GM23338 (cell line): ENCODE measurements around the gene ESPN. TPM values are rescaled to one million over a fixed set of nuclear protein-coding genes. Genes with fewer than 3 reads are reported as not detected.
A peak's percentile ranks its signal among the peaks of the same experiment; 100 is the strongest.

ENCODE experiments used
- ATAC-seq: fragments of 200-7000 bp; cut with Tn5 transposase; 3 replicates; pipeline ENCODE4 v1.9.1; 2020
- DNase-seq: peaks from one replicate; pipeline ENCODE4 v3.0.0-alpha.2; 2015; ENCODE audit warnings: low spot score
- H2AFZ ChIP-seq: fragments of 200-600 bp; sonication (generic); 2 replicates; pipeline ENCODE4 v1.8.0; 2016; ENCODE audit warnings: antibody characterized with exemption, mild to moderate bottlenecking, moderate library complexity
- H3F3A ChIP-seq: fragments of 200-600 bp; sonication (generic); replicated peaks from 2 replicates; pipeline ENCODE4 v1.8.0; 2017; ENCODE audit warnings: antibody characterized with exemption, mixed run types, low read depth
- H3K27ac ChIP-seq: fragments of 200-600 bp; sonication (generic); 2 replicates; pipeline ENCODE4 v1.6.1; 2016; ENCODE audit warnings: low read depth
- H3K27me3 ChIP-seq: fragments of 200-600 bp; sonication (generic); 2 replicates; pipeline ENCODE4 v1.8.0; 2016; ENCODE audit warnings: mild to moderate bottlenecking, mixed run types, moderate library complexity; ENCODE audit not compliant: insufficient read depth
- H3K36me3 ChIP-seq: fragments of 200-600 bp; sonication (generic); 2 replicates; pipeline ENCODE4 v1.8.0; 2016; ENCODE audit warnings: mild to moderate bottlenecking; ENCODE audit not compliant: insufficient read depth
- H3K4me1 ChIP-seq: fragments of 200-600 bp; sonication (generic); 2 replicates; pipeline ENCODE4 v1.8.0; 2016; ENCODE audit warnings: mild to moderate bottlenecking, moderate library complexity; ENCODE audit not compliant: insufficient read depth
- H3K4me2 ChIP-seq: fragments of 200-600 bp; sonication (generic); 2 replicates; pipeline ENCODE4 v1.7.1; 2017; ENCODE audit warnings: mixed run types
- H3K4me3 ChIP-seq: fragments of 200-600 bp; sonication (generic); 2 replicates; pipeline ENCODE4 v1.6.1; 2016; ENCODE audit warnings: mixed run types
- H3K79me2 ChIP-seq: fragments of 200-600 bp; sonication (generic); replicated peaks from 2 replicates; pipeline ENCODE4 v1.8.0; 2017; ENCODE audit warnings: mild to moderate bottlenecking; ENCODE audit not compliant: insufficient read depth
- H3K9me2 ChIP-seq: fragments of 200-600 bp; sonication (generic); 2 replicates; pipeline ENCODE4 v1.8.0; 2017; ENCODE audit not compliant: insufficient read depth
- H4K20me1 ChIP-seq: fragments of 200-600 bp; sonication (generic); replicated peaks from 2 replicates; pipeline ENCODE4 v1.8.0; 2017; ENCODE audit warnings: mild to moderate bottlenecking; ENCODE audit not compliant: insufficient read depth
- H3K27ac Mint-ChIP-seq: 2 replicates; pipeline ENCODE4 v1.8.0; 2020; ENCODE audit warnings: inconsistent platforms, mild to moderate bottlenecking, moderate library complexity, mixed read lengths
- H3K27me3 Mint-ChIP-seq: 3 replicates; pipeline ENCODE4 v1.8.0; 2022; ENCODE audit warnings: low read depth, mild to moderate bottlenecking, moderate library complexity, mixed read lengths, inconsistent platforms; ENCODE audit not compliant: insufficient read depth, poor library complexity
- H3K36me3 Mint-ChIP-seq: 3 replicates; pipeline ENCODE4 v1.8.0; 2021; ENCODE audit warnings: low read depth, mild to moderate bottlenecking, inconsistent platforms, moderate library complexity, mixed read lengths
- H3K4me1 Mint-ChIP-seq: 3 replicates; pipeline ENCODE4 v1.8.0; 2020; ENCODE audit warnings: mild to moderate bottlenecking, inconsistent platforms, mixed read lengths
- H3K4me3 Mint-ChIP-seq: 3 replicates; pipeline ENCODE4 v1.8.0; 2021; ENCODE audit warnings: moderate library complexity, mild to moderate bottlenecking, inconsistent platforms, mixed read lengths
- H3K9me3 Mint-ChIP-seq: 3 replicates; pipeline ENCODE4 v1.8.0; 2020; ENCODE audit warnings: moderate library complexity, mild to moderate bottlenecking, inconsistent platforms, mixed read lengths
- EZH2 ChIP-seq: fragments of 200-600 bp; sonication (generic); IDR thresholded peaks from one replicate; pipeline ENCODE4 v1.8.0; 2017; ENCODE audit warnings: antibody characterized with exemption, mild to moderate bottlenecking, low read depth; ENCODE audit not compliant: unreplicated experiment
- EZH2phosphoT487 ChIP-seq: fragments of 200-600 bp; sonication (generic); IDR thresholded peaks from one replicate; pipeline ENCODE4 v1.8.1; 2018; ENCODE audit warnings: antibody characterized with exemption; ENCODE audit not compliant: unreplicated experiment
- JUNB ChIP-seq: IDR thresholded peaks from one replicate; pipeline ENCODE4 v1.6.1; 2016; ENCODE audit warnings: antibody characterized with exemption; ENCODE audit not compliant: unreplicated experiment
- NANOG ChIP-seq: IDR thresholded peaks from 2 replicates; pipeline ENCODE4 v1.6.1; 2016; ENCODE audit warnings: antibody characterized with exemption, borderline replicate concordance
- POLR2AphosphoS5 ChIP-seq: IDR thresholded peaks from 2 replicates; pipeline ENCODE4 v1.6.1; 2016; ENCODE audit warnings: antibody characterized with exemption, low read depth
- ZNF331 ChIP-seq: fragments of 250-450 bp; sonication (Bioruptor Pico); IDR thresholded peaks from 2 replicates; pipeline ENCODE4 v1.5.0; 2020; ENCODE audit warnings: low read depth, mild to moderate bottlenecking, moderate library complexity
- polyA plus RNA-seq: library from polyadenylated mRNA; unstranded; fragments of >200 nt; fragmentation: Nextera tagmentation; extraction: Ambion mirVana; gene quantifications from 2 replicates; pipeline ENCODE4 v1.2.1, GENCODE V29; 2016
- total RNA-seq: library from RNA; depleted of rRNA; stranded (reverse); fragments of >200 nt; shearing (Covaris generic); gene quantifications from 2 replicates; pipeline ENCODE4 v1.2.3, GENCODE V29; 2014
- TF ChIP-seq, protein P1 (sequence below), 2 experiments: fragments of 200-600 bp in 1 of 2; sonication (generic) in 1 of 2; conservative IDR thresholded peaks; 2 replicates each; pipeline versions ENCODE4 v1.5.1 to v1.6.1; 2016 to 2017; ENCODE audit warnings: antibody characterized with exemption in 2 of 2, low read depth in 2 of 2, mild to moderate bottlenecking in 2 of 2, moderate library complexity in 1 of 2
- TF ChIP-seq, protein P2 (sequence below): IDR thresholded peaks from one replicate; pipeline ENCODE4 v1.6.1; 2018; ENCODE audit warnings: antibody characterized with exemption; ENCODE audit not compliant: unreplicated experiment
- TF ChIP-seq, protein P3 (sequence below): fragments of 250-450 bp; sonication (Bioruptor Pico); IDR thresholded peaks from 2 replicates; pipeline ENCODE4 v1.5.0; 2020; ENCODE audit warnings: mild to moderate bottlenecking, moderate library complexity

The ESPN gene
- total and polyA plus RNA-seq, 2 experiments from 2014 or later, result 12.2 to 13.6 TPM

- peaks cover 16% of the 10 kb centered on the region for H3K4me1 ChIP-seq
- H3K4me2 ChIP-seq, result peak overlapping the region; percentile 97
- no peaks in the 10 kb centered on the region for H3K36me3 ChIP-seq
- H3K9me3 Mint-ChIP-seq, result no peaks in the 10 kb centered on the region
- H3K4me1 Mint-ChIP-seq, result peaks cover 29% of the 10 kb centered on the region
- H3K36me3 Mint-ChIP-seq, result no peaks in the 10 kb centered on the region
- H3F3A ChIP-seq, result peaks cover 15% of the 10 kb centered on the region
- H3K9me2 ChIP-seq, result no peaks in the 10 kb centered on the region
- peak overlapping the region; percentile 94 for H3K4me3 ChIP-seq
- ATAC-seq (peak; percentile 65), DNase-seq (peak; percentile 85)
- H3K27me3 Mint-ChIP-seq, result peaks cover 17% of the 10 kb centered on the region
- no peaks in the 10 kb centered on the region for H3K79me2 ChIP-seq
- no peak overlapping the region for H3K27ac ChIP-seq
- no peaks in the 10 kb centered on the region; the same call in 1 of the 2 replicates for H4K20me1 ChIP-seq
- H3K27me3 ChIP-seq, result peaks cover 2% of the 10 kb centered on the region; the same call in 1 of the 2 replicates
- TF ChIP-seq, protein P1, sequence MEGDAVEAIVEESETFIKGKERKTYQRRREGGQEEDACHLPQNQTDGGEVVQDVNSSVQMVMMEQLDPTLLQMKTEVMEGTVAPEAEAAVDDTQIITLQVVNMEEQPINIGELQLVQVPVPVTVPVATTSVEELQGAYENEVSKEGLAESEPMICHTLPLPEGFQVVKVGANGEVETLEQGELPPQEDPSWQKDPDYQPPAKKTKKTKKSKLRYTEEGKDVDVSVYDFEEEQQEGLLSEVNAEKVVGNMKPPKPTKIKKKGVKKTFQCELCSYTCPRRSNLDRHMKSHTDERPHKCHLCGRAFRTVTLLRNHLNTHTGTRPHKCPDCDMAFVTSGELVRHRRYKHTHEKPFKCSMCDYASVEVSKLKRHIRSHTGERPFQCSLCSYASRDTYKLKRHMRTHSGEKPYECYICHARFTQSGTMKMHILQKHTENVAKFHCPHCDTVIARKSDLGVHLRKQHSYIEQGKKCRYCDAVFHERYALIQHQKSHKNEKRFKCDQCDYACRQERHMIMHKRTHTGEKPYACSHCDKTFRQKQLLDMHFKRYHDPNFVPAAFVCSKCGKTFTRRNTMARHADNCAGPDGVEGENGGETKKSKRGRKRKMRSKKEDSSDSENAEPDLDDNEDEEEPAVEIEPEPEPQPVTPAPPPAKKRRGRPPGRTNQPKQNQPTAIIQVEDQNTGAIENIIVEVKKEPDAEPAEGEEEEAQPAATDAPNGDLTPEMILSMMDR (conservative IDR thresholded peaks at IDR 0.05; ENCODE audit: low read depth in 2 of 2), result peak; percentile 84 to 93
- no peak for TF ChIP-seq POLR2AphosphoS5
- peak overlapping the region; percentile 74 for H3K4me3 Mint-ChIP-seq
- peak overlapping the region; percentile 96 for H2AFZ ChIP-seq
- H3K27ac Mint-ChIP-seq, result no peak overlapping the region
These were observed 65.2 kb downstream of the ESPN start for GRCh38 chr1:6489799-6490180.

DNA sequence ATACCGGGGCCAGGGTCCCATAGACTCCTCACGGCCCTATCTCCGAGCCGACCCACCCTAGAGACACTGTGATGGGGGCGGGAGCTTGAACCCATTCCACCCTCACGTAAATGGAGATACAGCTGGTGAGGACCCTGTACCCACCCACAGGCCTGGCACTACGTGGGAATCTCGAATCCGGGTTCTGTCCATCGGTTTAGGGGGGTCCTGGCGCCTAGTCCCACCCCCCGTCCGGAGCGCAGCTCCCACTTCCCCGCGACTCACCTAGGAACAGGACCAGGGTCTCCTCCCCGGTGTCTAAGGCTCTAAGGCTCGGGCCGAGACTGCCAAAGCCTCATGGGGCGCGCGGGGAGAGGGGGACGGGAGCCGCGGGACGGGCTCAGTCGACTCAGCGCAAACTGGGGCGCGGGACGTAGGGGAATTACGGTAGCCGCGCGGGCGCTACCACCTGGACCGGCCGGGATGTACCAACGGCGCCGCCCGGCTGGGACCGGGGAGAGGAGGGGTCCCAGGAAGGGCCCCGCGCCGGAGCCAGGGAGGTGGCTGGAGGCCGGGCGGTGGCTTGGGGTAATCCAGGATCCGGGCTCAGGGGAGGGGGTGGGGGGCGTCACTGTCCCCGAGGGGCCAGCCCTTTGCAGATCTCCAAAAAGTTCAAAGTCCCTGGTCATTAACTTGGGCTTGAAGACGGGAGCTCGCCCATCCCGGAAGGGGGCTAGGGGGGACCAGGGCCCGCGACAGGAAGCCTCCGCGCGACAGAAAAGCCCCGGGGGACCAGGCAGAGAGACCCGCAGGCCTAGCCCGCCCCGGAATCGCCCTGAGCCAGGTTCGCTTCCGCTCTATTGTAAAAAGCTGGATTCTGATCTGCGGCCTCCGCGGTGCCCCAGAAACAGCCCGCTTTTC lies 65.9 kb downstream of the ESPN start:
- Histone ChIP-seq H3K4me2 (peak overlapping the region; percentile 97), H2AFZ (peak overlapping the region; percentile 96), H3F3A (peaks cover 15% of the 10 kb centered on the region), H3K4me3 (peak overlapping the region; percentile 94), H4K20me1 (no peaks in the 10 kb centered on the region; the same call in 1 of the 2 replicates), H3K9me2 (no peaks in the 10 kb centered on the region), H3K36me3 (no peaks in the 10 kb centered on the region), H3K27me3 (no peaks in the 10 kb centered on the region), H3K79me2 (no peaks in the 10 kb centered on the region), H3K4me1 (peaks cover 20% of the 10 kb centered on the region), H3K27ac (peak overlapping the region; percentile 79)
- Mint-ChIP-seq H3K36me3 (no peaks in the 10 kb centered on the region), H3K27ac (no peak overlapping the region), H3K4me1 (peaks cover 30% of the 10 kb centered on the region), H3K4me3 (peak overlapping the region; percentile 74), H3K27me3 (peaks cover 19% of the 10 kb centered on the region), H3K9me3 (no peaks in the 10 kb centered on the region)
- ATAC-seq (peak; percentile 69), DNase-seq (peak; percentile 95)
- TF ChIP-seq, protein P2, sequence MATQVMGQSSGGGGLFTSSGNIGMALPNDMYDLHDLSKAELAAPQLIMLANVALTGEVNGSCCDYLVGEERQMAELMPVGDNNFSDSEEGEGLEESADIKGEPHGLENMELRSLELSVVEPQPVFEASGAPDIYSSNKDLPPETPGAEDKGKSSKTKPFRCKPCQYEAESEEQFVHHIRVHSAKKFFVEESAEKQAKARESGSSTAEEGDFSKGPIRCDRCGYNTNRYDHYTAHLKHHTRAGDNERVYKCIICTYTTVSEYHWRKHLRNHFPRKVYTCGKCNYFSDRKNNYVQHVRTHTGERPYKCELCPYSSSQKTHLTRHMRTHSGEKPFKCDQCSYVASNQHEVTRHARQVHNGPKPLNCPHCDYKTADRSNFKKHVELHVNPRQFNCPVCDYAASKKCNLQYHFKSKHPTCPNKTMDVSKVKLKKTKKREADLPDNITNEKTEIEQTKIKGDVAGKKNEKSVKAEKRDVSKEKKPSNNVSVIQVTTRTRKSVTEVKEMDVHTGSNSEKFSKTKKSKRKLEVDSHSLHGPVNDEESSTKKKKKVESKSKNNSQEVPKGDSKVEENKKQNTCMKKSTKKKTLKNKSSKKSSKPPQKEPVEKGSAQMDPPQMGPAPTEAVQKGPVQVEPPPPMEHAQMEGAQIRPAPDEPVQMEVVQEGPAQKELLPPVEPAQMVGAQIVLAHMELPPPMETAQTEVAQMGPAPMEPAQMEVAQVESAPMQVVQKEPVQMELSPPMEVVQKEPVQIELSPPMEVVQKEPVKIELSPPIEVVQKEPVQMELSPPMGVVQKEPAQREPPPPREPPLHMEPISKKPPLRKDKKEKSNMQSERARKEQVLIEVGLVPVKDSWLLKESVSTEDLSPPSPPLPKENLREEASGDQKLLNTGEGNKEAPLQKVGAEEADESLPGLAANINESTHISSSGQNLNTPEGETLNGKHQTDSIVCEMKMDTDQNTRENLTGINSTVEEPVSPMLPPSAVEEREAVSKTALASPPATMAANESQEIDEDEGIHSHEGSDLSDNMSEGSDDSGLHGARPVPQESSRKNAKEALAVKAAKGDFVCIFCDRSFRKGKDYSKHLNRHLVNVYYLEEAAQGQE, result no peak
- TF ChIP-seq JUNB (no peak), NANOG (no peak), ZNF331 (CRISPR knock-in tag) (no peak), EZH2phosphoT487 (no peak), EZH2 (no peak)
- TF ChIP-seq, protein P3, sequence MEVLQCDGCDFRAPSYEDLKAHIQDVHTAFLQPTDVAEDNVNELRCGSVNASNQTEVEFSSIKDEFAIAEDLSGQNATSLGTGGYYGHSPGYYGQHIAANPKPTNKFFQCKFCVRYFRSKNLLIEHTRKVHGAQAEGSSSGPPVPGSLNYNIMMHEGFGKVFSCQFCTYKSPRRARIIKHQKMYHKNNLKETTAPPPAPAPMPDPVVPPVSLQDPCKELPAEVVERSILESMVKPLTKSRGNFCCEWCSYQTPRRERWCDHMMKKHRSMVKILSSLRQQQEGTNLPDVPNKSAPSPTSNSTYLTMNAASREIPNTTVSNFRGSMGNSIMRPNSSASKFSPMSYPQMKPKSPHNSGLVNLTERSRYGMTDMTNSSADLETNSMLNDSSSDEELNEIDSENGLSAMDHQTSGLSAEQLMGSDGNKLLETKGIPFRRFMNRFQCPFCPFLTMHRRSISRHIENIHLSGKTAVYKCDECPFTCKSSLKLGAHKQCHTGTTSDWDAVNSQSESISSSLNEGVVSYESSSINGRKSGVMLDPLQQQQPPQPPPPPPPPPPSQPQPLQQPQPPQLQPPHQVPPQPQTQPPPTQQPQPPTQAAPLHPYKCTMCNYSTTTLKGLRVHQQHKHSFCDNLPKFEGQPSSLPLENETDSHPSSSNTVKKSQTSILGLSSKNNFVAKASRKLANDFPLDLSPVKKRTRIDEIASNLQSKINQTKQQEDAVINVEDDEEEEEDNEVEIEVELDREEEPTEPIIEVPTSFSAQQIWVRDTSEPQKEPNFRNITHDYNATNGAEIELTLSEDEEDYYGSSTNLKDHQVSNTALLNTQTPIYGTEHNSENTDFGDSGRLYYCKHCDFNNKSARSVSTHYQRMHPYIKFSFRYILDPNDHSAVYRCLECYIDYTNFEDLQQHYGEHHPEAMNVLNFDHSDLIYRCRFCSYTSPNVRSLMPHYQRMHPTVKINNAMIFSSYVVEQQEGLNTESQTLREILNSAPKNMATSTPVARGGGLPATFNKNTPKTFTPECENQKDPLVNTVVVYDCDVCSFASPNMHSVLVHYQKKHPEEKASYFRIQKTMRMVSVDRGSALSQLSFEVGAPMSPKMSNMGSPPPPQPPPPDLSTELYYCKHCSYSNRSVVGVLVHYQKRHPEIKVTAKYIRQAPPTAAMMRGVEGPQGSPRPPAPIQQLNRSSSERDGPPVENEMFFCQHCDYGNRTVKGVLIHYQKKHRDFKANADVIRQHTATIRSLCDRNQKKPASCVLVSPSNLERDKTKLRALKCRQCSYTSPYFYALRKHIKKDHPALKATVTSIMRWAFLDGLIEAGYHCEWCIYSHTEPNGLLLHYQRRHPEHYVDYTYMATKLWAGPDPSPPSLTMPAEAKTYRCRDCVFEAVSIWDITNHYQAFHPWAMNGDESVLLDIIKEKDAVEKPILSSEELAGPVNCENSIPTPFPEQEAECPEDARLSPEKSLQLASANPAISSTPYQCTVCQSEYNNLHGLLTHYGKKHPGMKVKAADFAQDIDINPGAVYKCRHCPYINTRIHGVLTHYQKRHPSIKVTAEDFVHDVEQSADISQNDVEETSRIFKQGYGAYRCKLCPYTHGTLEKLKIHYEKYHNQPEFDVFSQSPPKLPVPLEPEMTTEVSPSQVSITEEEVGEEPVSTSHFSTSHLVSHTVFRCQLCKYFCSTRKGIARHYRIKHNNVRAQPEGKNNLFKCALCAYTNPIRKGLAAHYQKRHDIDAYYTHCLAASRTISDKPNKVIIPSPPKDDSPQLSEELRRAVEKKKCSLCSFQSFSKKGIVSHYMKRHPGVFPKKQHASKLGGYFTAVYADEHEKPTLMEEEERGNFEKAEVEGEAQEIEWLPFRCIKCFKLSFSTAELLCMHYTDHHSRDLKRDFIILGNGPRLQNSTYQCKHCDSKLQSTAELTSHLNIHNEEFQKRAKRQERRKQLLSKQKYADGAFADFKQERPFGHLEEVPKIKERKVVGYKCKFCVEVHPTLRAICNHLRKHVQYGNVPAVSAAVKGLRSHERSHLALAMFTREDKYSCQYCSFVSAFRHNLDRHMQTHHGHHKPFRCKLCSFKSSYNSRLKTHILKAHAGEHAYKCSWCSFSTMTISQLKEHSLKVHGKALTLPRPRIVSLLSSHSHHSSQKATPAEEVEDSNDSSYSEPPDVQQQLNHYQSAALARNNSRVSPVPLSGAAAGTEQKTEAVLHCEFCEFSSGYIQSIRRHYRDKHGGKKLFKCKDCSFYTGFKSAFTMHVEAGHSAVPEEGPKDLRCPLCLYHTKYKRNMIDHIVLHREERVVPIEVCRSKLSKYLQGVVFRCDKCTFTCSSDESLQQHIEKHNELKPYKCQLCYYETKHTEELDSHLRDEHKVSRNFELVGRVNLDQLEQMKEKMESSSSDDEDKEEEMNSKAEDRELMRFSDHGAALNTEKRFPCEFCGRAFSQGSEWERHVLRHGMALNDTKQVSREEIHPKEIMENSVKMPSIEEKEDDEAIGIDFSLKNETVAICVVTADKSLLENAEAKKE (CRISPR knock-in tag), result no peak
